ENCODE measurements around the gene HES7.

DNA sequence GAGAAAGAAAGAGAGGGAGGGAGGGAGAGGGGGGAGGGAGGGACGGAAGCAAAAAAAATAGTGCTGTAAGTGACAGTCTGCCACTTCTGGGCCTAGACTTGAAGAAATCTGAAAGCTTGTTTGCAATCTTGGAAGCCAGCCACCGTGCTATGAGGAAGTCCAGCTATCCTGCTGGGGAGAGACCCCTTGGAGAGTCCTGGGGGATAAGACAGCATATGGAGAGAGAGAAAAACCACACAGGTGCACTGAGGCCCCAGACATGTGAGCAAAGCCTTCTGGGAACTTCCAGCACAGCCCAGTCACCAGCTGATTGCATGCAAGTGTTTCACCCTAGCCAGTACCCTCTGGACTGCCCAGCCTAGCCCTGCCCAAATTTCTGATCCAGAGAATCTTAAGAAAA lies 23.8 kb downstream of the HES7 start:
- TF ChIP-seq CTCF (IDR thresholded peaks at IDR 0.05) (no peak), POLR2A (IDR thresholded peaks at IDR 0.05) (no peak)
